GM21786 (cell line): Measurements from ENCODE around the gene ADAMTS12.
A peak's percentile ranks its signal among the peaks of the same experiment; 100 is the strongest.

Experiments used
- ATAC-seq: cut with Tn5 transposase; IDR thresholded peaks from one replicate; pipeline ENCODE4 v1.9.1; 2021; ENCODE audit not compliant: unreplicated experiment

The ADAMTS12 gene

GRCh38 chr5:33662722-33663427 lies 228.9 kb downstream of the ADAMTS12 start:
- no peak for ATAC-seq

- no peak for ATAC-seq
Observed at GRCh38 chr5:33659526-33660169, 232.1 kb downstream of the ADAMTS12 start.

GRCh38 chr5:33657804-33658440 lies 233.9 kb downstream of the ADAMTS12 start:
- ATAC-seq = no peak

- no peak for ATAC-seq
Observed at GRCh38 chr5:33657176-33657575, 234.6 kb downstream of the ADAMTS12 start.

- ATAC-seq = no peak
Observed at GRCh38 chr5:33650911-33651310, 240.9 kb downstream of the ADAMTS12 start.

DNA sequence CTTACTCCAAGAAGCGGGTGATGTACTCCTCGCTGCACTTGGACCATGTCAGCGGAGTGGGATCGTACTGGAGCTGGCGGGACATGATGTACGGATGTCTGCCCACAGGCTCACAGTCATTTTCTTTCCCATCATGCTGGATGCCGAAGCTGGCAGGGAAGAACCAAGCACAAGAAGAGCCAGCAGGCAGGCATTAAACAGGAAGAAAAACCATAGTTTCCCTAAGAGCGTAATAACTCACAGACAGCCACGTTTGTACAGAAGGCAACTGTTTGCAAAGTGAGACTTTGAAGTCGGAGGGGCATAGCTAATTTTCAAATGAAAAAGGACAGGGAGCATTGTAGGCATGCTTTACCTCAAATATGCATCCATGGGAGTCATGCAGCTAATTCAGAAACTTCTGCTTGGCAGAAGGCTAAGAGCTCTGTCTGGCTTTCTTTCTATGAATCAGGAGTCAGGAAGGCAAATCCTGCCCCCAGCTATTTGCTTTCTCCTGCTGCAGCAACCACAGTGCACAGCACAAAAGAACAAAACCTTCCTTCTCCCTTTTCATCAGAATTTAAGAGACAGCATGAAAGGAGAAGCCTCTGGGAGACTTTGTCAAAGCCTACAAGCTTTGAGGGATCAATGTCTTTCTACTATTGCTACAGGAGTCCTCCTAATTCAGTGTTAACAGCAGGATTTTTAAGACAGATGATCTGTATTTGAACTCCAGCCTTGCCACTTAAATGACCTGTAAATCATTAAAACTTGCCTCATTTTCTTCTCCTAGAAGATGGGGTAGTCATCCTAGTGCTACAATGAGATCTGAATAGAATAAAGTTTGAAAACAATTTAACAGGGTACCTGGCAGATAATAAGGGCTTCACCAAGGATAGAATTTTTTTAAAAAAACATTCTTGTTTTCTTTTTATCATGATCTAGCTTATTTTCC lies 242.0 kb downstream of the ADAMTS12 start:
- ATAC-seq = no peak

GRCh38 chr5:33641744-33642505 lies 249.9 kb downstream of the ADAMTS12 start:
- peak; percentile 78 for ATAC-seq

DNA sequence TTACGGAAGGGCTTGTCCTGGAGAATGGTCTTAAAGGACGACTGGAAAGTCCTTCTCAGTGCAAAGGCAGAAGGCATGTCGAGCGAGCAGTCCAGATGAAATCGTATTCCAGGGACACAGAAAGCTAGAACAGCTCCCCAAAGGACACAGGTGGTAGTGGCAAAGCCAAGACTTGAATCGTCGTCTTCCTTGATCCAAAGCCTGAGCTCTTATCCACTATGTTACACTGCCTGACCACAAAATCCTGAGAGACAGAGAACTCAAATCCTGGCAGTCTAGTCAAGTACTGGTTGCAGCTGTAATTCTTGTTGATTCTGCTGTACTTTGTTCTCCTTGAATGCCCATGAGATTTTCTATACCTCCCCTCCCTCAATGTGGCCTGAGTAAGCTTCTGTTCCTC lies 252.3 kb downstream of the ADAMTS12 start:
- no peak for ATAC-seq

- ATAC-seq = no peak
Observed at GRCh38 chr5:33637011-33637410, 254.8 kb downstream of the ADAMTS12 start.

DNA sequence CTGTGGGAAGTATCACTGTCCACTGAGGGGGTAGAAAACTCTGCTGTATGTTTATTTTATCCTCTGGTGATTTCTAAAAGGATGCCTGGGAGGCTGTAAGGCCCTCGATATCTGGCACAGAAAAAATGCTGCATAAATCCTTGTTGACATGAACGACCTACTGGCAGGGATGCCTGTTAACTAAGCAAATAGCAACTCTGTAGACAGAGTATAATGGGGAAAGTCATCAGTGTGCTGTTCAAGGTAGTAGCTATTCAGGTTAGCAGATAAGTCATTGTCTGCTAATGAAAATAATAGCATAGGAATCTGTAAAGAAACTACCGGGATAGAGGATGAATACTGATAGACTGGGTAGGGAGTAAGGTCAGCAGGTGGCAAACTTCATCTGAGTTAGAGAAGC lies 256.2 kb downstream of the ADAMTS12 start:
- no peak for ATAC-seq

- no peak for ATAC-seq
Observed at GRCh38 chr5:33633699-33634098, 258.1 kb downstream of the ADAMTS12 start.

GRCh38 chr5:33631786-33632185 lies 260.0 kb downstream of the ADAMTS12 start:
- ATAC-seq = peak; percentile 99

DNA sequence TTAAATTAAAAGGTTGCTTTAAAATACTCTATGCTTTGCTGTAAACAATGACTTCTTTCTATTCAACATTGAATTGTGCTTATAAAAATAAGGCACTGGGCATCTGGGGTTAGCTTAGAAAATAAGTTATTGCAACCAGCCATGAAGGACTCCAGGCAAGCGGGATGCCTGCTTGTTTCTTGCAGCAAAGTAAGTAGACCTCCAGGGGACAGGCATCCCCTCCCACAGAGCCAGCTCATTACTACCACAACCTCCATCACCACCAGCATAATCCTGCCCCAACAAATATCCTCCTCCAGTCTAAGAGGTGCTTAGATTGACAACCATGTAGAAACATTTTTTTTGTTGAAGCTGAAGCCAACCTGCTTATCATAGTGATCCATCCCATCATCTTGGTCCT lies 260.7 kb downstream of the ADAMTS12 start:
- no peak for ATAC-seq

- ATAC-seq = no peak
Observed at GRCh38 chr5:33629999-33630398, 261.8 kb downstream of the ADAMTS12 start.

DNA sequence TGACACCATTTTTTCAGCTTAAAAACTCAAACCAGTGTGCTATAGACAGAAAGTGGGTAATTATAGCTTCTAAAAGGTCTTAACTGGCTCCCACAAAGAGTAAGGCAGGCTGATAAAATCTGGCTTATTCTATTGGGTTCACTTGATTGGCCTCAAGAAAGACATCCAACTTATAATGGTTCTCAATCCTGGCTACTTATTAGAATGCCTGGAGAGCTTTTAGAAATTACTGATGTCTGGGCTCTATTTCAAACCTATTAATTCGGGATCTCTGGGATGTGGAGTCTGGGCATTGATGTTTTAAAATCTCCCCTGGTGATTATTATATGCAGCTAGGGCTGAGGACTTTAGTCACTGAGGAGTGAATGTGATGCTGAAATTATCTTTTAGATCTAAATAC lies 263.0 kb downstream of the ADAMTS12 start:
- ATAC-seq = no peak

GRCh38 chr5:33621514-33621913 lies 270.3 kb downstream of the ADAMTS12 start:
- no peak for ATAC-seq

GRCh38 chr5:33614039-33614438 lies 277.8 kb downstream of the ADAMTS12 start:
- ATAC-seq = no peak

- no peak for ATAC-seq
Observed at GRCh38 chr5:33612386-33612785, 279.4 kb downstream of the ADAMTS12 start.

- no peak for ATAC-seq
Observed at GRCh38 chr5:33611877-33612276, 279.9 kb downstream of the ADAMTS12 start.

GRCh38 chr5:33608344-33609041 lies 283.3 kb downstream of the ADAMTS12 start:
- no peak for ATAC-seq
